Upper lobe of left lung (tissue), 4 donors: ENCODE results near the gene ASB8.

Experiments used
- EP300 ChIP-seq, 4 donors: sonication (generic); formaldehyde crosslinking; IDR thresholded peaks; one replicate each; pipeline ENCODE4 v1.5.1; 2017; ENCODE audit warnings: antibody characterized with exemption in 4 of 4, control low read depth in 2 of 4
- POLR2A ChIP-seq, 4 donors: fragments of 450-650 bp; IDR thresholded peaks; one replicate each; pipeline ENCODE4 v1.5.1; 2016 to 2017; ENCODE audit warnings: antibody characterized with exemption in 4 of 4, mild to moderate bottlenecking in 2 of 4
- POLR2AphosphoS5 ChIP-seq, 2 donors: sonication (generic); formaldehyde crosslinking; IDR thresholded peaks; one replicate each; pipeline ENCODE4 v1.5.1; 2017; ENCODE audit warnings: antibody characterized with exemption in 2 of 2
- TF ChIP-seq, protein P1 (sequence below), 6 experiments: fragments of 450-650 bp in 4 of 6; fragments of 200-600 bp in 2 of 6; sonication (generic) in 2 of 6; IDR thresholded peaks; one replicate each; pipeline ENCODE4 v1.5.1; 2016 to 2019; ENCODE audit warnings: antibody characterized with exemption in 6 of 6

DNA sequence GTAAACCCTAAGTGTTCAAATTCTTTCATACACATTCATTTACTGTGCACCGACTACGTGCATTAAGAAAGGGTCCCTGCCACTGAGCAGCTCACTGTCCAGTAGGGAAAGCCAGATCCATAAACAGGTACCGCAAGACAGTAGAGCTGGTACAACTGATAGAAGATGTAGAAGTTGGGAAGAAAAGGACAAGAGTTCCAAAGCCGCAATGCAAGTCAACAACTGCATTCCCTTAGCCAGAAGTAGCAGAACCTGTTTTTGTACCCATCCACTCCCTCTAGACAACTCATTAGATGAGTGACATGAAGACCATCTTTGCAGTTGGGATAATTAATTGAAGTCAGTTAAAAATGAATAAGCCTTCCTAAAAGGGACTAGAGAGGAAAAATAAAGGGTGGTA is 52.8 kb downstream of the ASB8 start:
- TF ChIP-seq POLR2A (IDR thresholded peaks at IDR 0.05) (no peak), POLR2AphosphoS5 (IDR thresholded peaks at IDR 0.05) (no peak), EP300 (IDR thresholded peaks at IDR 0.05) (no peak)
- TF ChIP-seq, protein P1, sequence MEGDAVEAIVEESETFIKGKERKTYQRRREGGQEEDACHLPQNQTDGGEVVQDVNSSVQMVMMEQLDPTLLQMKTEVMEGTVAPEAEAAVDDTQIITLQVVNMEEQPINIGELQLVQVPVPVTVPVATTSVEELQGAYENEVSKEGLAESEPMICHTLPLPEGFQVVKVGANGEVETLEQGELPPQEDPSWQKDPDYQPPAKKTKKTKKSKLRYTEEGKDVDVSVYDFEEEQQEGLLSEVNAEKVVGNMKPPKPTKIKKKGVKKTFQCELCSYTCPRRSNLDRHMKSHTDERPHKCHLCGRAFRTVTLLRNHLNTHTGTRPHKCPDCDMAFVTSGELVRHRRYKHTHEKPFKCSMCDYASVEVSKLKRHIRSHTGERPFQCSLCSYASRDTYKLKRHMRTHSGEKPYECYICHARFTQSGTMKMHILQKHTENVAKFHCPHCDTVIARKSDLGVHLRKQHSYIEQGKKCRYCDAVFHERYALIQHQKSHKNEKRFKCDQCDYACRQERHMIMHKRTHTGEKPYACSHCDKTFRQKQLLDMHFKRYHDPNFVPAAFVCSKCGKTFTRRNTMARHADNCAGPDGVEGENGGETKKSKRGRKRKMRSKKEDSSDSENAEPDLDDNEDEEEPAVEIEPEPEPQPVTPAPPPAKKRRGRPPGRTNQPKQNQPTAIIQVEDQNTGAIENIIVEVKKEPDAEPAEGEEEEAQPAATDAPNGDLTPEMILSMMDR (IDR thresholded peaks at IDR 0.05): no peak
